Measurements from ENCODE around the gene ATRX.
"Not testable (repeated sequence)": the region's sequence is repeated elsewhere in the genome, so short reads cannot be mapped to it uniquely, and the experiment has no call there.

Gene ATRX

DNA sequence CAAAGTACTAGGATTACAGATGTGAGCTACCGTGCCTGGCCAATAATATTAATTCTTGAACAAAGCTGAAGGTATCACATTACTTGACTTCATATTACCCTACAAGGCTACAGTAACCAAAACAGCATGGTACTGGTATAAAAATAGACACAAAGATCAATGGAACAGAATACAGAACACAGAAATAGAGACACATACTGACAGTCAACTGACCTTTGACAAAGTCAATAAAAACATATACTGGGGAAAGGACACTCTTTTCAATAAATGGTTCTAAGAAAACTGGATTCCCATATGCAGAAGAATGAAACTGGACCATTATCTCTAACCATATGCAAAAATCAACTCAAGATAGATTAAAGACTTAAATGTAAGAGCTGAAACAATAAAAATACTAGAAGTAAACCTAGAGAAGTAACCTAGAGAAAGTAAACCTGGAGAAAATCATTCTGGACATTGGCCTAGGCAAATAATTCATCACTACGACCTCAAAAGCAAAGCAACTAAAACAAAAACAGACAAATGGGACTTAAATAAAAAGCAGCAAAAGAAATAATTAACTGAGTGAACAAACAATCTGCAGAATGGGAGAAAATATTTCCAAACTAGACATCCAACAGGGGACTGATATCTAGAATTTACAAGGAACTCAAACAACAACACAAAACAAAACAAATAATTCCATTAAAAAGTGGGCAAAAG, 182.2 kb downstream of the ATRX start:
- DNase-seq = no peak

DNA sequence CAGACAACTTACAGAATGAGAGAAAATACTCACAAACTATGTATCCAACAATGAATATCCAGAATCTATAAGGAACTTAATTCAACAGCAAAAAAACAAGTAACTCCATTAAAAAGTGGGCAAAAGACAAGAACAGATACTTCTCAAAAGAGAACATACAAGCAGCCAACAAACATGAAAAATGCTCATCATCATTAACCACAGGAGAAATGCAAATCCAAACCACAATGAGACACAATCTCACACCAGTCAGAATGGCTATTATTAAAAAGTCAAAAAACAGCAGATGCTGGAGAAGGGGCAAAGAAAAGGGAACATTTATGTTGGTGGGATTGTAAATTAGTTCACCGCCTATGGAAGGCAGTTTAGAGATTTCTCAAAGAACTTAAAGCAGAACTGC, 188.5 kb downstream of the ATRX start:
- no peak for DNase-seq

DNA sequence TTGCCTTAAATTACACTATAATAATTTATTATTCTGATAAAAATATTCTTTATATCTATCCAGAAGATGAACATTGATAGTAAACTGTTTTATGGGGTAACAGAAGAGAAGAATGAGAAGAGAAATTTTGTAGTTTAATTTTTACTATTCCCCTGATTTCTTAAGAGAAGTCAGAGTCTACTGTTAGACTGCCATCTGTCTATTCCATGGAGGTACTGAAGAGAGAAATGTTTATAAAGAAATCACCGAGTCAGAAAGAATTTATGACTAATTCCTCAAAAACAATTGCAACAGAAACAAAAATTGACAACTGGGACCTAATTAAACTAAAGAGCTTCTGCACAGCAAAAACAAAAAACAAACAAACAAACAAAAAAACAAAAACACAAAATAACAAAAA, 188.9 kb downstream of the ATRX start:
- DNase-seq = no peak

DNA sequence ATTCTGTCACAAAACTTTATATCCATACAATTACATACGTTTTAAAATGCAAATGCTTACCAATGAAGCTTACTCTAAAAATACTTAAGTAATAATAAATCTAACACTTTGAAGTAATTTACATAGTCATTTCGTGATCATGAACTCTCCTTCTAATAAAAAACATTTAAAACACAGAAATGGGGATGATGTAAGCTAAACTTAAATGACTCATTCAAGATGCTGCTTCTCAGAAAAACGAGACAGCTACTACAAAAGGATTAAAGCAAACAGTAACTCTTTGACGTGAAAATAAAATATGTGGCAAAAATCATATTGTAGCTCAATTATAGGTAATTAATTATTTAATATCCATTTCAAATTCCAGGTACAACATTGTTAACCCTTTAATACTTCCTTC, 190.2 kb downstream of the ATRX start:
- DNase-seq = no peak

DNA sequence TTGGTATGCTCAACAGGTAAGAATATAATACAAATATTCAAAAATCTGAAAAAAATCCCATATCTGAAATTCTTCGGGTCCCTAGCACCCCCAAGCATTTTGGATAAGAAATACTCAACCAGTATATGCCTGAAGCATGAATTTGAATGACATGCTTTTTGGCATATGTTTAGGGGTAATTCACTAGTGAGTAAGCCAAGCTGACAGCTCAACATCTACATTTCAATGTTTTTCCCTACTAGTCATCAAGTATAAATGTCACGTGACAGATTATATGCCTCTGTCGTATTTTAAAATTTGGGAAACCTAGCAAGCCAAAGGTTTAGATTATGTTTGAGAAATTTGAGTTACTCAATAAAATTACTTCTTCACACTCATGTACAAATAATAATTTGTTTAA, 213.7 kb downstream of the ATRX start:
- no peak for DNase-seq

DNA sequence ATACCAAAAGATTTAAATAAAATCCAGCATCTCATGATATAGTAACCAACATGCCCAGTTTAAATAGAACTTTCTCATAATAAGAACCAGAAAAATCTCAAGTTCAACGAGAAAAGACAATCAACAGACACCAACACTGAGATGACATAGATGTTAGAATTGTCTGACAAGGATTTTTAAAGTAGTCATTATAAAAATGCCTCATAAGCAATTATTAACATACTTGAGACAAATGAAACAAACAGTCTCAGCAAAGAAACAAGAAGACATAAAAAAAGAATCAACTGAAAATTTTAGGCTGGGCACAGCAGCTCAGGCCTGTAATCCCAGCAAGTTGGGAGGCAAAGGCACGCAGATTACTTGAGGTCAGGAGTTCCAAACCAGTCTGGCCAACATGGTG, 220.7 kb downstream of the ATRX start:
- no peak for DNase-seq

DNA sequence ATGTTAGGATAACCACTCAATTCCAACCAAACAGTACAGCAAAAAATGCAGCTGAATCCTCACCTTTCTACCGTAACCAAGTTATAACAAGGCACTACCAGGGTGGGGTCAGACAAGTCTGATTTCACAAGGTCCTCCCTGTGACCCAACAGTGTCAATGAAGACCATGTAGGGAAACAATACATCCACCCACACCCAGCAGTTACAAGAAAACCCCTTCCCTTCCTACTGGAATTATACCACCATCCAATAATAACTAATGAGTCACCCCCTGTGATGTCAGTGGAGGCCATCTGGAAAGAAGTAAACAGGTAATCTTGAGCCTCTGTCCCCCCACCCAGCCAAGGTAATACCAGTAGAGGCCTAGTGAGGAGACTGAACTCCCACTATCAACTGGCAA, 221.2 kb downstream of the ATRX start:
- no peak for DNase-seq

DNA sequence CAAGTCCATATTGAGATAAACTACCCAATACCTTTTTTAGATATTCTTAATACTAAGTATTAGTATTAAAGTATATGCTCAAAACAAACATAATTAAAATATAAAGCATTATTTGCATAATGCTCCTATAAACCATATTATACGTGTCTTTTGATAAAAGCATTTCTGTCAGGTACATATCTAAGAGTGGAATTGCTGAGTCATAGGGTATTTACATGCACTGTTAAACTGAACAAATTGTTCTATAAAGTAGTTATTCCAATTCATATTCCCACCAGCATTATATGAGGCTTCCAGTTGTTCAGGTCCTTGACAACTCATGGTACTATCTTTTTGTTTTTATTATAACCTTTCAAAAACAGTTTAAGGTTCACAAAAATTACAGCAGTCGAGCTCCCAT, 224.6 kb downstream of the ATRX start:
- DNase-seq = no peak

DNA sequence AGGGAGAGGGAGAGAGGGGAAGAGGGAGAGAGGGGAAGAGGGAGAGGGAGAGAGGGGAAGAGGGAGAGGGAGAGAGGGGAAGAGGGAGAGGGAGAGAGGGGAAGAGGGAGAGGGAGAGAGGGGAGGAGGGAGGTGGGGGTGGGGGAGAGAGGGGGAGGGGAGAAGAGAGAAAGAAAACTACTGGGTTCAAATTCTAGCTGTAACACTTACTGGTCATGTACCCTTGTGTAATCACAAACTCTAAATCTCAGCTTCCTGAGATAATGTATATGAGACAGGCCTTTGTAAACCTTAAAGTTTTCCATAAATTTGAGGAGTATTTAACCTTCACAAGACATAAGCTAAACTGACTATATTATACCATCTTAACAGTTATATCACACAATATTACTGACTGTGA, 229.7 kb downstream of the ATRX start:
- no peak for DNase-seq

DNA sequence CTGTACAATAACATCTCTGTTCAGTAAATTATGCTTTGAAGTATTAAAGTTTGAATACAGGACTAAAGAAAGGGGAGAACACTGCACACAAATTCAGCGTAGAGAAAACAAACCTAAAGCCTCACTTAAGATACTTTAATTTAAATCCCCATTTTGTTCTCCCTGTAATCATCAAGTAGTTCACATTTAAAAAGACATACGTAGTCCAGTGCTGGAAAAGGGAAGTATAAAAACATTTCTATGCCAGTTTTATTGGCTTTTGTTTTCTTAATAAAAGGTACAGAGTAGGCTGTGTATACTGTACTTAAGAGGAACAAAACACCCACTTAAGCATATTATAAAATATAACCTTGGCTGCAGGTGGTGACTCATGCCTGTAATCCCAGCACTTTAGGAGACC, 237.3 kb downstream of the ATRX start:
- DNase-seq = no peak

DNA sequence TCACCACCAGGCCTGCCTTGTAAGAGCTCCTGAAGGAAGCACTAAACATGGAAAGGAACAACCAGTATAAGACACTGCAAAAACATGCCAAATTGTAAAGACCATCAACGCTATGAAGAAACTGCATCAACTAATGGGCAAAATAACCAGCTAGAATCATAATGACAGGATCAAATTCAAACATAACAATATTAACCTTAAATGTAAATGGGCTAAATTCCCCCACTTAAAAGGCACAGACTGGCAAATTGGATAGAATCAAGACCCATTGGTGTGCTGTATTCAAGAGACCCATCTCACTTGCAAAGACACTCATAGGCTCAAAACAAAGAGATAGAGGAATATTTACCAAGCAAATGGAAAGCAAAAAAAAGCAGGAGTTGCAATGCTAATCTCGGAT, 246.2 kb downstream of the ATRX start:
- DNase-seq = not testable (repeated sequence)

DNA sequence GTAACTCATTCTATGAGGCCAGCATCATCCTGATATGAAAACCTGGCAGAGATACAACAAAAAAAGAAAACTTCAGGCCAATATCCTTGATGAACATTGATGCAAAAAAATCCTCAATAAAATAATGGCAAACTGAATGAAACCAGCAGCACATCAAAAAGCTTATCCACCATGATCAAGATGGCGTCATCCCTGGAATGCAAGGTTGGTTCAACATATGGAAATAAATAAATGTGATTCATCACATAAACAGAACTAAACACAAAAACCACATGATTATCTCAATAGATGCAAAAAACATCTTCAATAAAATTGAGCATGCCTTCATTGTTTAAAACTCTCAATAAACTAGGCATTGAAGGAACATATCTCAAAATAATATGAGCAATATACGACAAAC, 254.8 kb downstream of the ATRX start:
- not testable (repeated sequence) for DNase-seq

DNA sequence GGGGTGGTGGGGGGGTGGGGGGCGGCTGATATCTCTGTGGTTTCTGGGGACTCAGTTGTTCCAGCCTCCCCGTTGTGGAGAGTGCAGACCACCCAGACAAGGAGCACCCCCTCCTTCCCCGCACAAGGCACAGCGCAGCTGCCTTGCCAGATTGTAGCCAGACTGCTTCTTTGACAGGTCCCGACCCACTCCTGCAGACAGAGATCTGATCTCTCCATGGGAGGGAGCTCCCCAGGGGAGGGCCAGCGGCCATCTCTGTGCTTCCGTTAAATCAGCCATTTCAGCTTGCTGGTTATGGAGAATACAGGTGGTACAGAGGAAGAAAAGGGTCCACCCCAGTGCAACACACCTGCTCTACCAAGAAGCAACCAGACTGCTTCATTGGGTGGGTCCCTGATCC, 258.0 kb downstream of the ATRX start:
- no peak for DNase-seq

DNA sequence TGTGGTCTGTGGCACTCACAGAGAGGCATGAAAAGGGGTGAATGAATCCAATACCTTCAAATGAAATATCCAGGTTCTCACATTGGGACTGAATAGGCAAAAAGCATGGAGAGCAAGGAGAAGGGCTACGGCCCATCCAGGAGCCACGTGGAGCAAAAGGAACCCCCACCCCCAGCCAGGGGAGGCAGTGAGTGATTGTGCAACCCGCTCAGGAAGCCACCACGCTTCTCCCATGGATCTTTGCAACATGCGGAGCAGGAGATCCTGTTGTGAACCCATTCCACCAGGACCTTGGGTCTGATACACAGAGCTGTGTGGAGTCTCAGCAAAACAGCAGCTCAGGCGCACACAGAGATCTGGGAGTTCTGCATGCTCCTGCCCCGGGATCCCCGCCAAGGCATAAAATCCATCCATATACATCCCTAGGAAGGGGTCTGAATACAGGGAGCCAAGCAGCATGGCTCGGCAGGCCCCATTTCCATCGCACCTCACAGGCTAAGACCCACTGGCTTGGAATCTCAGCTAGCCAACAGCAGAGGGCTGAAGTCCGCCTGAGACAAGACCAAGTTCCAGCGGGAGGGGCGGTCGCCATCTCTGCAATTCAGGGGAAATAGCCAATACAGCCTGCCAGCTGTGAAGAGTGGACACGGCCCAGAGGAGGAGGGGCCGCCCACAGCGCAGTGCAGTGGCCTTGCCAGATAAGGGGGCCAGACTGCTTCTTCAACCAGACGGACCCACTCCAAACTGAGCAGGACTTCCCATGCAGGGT, 258.6 kb downstream of the ATRX start:
- DNase-seq = no peak

DNA sequence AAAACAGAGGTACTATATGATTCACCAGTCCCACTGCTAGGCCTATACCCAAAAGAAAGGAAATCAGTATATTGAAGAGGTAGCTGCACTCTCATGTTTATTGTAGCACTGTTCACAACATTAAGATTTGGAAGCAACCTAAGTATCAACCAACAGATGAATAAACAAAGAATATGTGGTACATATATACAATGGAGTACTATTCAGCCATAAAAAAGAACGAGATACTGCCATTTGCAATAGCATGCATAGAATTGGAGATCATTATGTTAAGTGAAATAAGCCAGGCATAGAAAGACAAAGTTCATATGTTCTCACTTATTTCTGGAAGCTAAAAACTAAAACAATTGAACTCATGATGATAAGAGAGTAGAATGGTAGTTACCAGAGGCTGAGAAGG, 266.3 kb downstream of the ATRX start:
- DNase-seq = no peak

DNA sequence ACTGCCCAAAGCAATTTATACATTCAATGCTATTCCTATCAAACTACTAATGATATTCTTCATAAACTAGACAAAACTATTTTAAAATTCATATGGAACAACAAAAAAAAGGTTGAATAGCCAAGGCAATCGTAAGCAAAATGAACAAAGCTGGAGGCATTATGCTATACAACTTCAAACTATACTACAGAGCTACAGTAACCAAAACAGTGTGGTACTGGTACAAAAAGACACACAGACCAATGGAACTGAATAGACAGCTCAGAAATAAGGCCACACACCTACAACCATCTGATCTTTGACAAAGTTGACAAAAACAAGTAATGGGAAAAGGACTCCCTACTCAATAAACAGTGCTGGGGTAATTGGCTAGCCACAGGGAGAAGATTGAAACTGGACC, 271.8 kb downstream of the ATRX start:
- no peak for DNase-seq

DNA sequence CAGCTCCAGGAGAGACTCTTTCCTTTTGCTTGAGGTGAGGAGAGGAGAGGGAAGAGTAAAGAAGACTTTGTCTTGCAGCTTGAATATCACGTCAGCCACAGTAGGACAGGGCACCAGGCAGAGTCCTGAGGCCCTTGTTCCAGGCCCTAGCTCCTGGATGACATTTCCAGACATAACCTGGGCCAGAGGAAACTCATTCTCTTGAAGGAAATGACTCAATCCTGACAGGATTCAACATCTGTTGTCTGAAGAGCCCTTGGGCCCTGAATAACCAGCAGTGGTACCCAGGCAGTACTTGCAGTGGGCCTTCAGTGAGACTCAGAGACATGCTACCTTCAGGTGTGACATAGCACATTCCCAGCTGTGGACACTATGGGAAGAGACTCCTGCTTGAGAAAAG, 276.0 kb downstream of the ATRX start:
- DNase-seq = no peak

DNA sequence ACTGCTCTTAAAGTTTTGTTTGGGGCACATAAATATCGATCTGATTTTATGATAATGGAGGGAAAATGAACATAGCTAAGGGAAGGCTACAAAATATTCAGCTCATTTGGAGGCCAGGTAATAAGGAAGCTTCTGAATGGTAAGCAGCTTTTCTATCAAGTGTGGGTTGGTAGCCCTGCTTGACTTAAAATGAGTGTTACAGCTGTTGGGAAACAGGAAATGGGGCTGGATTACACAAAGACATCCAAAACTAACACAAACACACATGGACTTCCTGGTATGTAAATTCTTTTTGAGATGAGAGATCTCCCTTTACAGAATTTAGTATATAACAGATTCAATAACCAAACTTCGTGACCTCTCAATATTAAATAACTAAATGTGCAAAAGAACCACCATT, 280.8 kb downstream of the ATRX start:
- no peak for DNase-seq

DNA sequence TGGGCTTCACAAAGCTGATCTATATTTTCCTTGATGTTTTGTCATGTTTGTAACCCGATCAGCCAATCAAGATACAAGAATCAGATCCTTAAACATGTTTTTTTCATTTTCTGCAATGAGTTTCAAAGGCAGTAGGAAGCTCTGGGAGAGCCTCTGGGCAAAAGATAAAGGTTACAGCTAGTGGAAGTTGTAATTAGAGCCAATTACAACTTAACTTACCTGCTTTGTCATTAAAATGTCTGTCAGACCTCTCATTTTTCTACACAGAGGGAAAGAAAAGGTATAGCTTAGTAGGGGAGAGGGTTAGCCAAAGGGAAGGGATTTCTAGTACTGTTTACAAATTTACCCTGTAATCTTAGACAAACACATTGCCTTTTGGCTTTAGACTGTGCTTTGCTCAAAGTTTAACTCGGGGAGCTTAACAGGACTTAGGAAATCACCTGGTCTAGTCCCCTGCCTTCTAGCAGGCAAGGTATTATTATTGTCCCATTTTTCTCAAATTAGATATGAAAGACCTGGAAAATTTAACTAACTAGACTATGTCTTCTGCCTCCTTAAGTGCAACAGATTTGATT, 283.0 kb downstream of the ATRX start:
- no peak for DNase-seq

DNA sequence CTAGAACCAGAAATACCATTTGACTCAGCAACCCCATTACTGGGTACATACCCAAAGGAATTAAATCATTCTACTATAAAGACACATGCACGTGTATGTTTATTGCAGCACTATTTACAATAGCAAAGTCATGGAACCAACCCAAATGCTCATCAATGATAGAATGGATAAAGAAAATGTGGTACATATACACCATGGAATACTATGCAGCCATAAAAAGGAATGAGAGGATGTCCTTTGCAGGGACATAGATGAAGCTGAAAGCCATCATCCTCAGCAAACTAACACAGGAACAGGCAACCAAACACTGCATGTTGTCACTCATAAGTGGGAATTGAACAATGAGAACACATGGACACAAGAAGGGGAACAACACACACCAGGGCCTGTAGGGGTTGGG, 285.9 kb downstream of the ATRX start:
- DNase-seq = not testable (repeated sequence)

DNA sequence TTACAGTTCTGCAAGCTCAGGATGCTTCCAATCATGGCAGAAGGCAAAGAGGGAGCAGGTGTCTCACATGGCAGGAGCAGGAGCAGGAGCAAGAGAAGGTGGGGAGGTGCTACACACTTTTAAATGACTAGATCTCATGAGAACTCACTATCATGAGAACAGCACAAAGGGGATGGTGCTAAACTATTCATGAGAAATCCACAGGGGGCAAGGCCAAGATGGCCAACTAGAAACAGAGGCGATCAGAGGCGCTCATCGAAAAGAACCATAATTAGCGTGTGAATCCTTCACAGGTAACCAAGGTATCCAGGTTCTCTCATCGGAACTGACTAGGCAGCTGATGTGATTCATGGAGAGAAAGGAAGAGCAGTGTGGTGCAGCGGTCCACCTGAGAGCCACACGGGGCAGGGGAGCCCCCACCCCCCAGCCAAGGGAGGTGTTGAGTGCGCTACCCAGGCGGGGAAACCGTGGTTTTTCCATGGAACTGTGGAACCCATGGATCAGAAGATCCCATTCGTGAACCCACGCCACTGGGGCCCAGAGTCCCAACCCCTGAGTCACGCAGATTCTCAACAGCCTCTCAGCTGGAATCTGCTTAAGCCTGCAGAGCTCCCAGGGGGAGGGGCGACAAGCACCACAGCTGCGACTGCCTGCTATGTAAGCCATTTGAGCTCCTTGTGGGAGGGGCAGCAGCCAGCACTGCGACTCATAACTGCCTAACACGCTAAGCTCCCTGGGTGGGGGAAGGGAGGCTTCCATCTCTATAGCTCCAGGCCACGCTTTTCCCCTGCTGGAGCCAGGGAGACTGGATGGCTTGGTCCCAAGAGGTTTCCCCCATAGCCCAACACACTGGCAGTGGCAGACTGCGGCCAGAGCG, 292.1 kb downstream of the ATRX start:
- peak; percentile 35 for DNase-seq

DNA sequence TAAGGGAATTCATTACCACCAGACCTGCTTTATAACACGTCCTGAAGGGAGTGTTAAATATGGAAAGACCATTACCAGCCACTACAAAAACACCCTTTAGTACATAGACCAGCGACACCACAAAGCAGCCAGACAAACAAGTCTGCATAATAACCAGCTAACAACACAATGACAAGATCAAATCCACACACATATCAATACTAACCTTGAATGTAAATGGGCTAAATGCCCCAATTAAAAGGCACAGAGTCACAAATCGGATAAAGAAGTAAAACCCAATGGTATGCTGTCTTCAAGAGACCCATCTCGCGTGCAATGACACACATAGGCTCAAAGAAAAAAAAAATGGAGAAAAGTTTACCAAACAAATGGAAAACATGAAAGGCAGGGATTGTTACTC, 302.0 kb downstream of the ATRX start:
- no peak for DNase-seq

DNA sequence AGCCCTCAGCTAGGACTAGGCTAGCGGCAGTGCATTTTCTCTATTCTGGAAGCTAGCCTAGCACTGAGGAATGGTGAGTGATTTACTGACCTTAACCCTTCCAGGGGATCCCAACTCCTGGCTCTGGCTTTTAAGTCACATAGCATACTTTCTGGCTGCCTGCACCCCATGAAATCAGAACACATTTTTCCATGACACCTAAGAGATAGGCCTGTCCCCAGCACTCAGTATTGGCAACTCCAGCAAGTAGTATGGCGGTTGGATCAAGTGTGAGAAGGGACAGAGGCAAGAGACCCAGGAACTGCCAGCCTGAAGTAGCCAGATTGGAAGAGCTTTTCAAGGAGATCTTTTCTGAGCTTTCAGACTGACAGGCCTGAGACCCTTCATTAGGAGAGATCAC, 330.6 kb downstream of the ATRX start:
- no peak for DNase-seq
